HEK293T (cell line): ENCODE measurements around the gene GSTO1.

Experiments used
- CTCF ChIA-PET: fragments of 350-600 bp; formaldehyde crosslinking; extraction: SDS; loops from one replicate; lab custom pipeline; 2021; ENCODE audit warnings: antibody characterized with exemption, inconsistent platforms; lab: Yijun Ruan, JAX
- POLR2A ChIA-PET: fragments of 350-600 bp; formaldehyde crosslinking; extraction: SDS; loops from one replicate; lab custom pipeline; 2020; ENCODE audit warnings: antibody characterized with exemption, inconsistent platforms; lab: Yijun Ruan, JAX
- DNase-seq: peaks from one replicate; pipeline ENCODE4 v3.0.0; 2012; ENCODE audit warnings: mixed read lengths; ENCODE audit errors: extremely low spot score
- ARNT ChIP-seq: fragments of 450-650 bp; IDR thresholded peaks from 2 replicates; pipeline ENCODE4 v1.6.1; 2017; ENCODE audit warnings: mild to moderate bottlenecking
- BHLHE40 ChIP-seq: fragments of 450-650 bp; IDR thresholded peaks from 2 replicates; pipeline ENCODE4 v1.6.1; 2016; ENCODE audit warnings: mild to moderate bottlenecking, moderate library complexity, borderline replicate concordance
- CTBP1 ChIP-seq: fragments of 450-650 bp; IDR thresholded peaks from 2 replicates; pipeline ENCODE4 v1.6.1; 2016; ENCODE audit warnings: borderline replicate concordance
- ELF4 ChIP-seq: fragments of 450-650 bp; IDR thresholded peaks from 2 replicates; pipeline ENCODE4 v1.6.1; 2017; ENCODE audit warnings: antibody characterized with exemption
- FOXA1 ChIP-seq: fragments of 450-650 bp; IDR thresholded peaks from 2 replicates; pipeline ENCODE4 v1.6.1; 2016; ENCODE audit warnings: mild to moderate bottlenecking
- FOXK2 ChIP-seq: fragments of 450-650 bp; IDR thresholded peaks from 2 replicates; pipeline ENCODE4 v1.6.1; 2016; ENCODE audit warnings: mild to moderate bottlenecking
- FOXM1 ChIP-seq: fragments of 450-650 bp; IDR thresholded peaks from 2 replicates; pipeline ENCODE4 v1.6.1; 2017; ENCODE audit warnings: mild to moderate bottlenecking, borderline replicate concordance
- HDGF ChIP-seq: fragments of 450-650 bp; IDR thresholded peaks from 2 replicates; pipeline ENCODE4 v1.6.1; 2017; ENCODE audit warnings: antibody characterized with exemption, borderline replicate concordance
- L3MBTL2 ChIP-seq: fragments of 450-650 bp; conservative IDR thresholded peaks from 2 replicates; pipeline ENCODE4 v1.6.1; 2016; ENCODE audit warnings: mild to moderate bottlenecking
- LEF1 ChIP-seq: fragments of 450-650 bp; IDR thresholded peaks from 2 replicates; pipeline ENCODE4 v1.6.1; 2017; ENCODE audit warnings: mild to moderate bottlenecking, borderline replicate concordance
- NFRKB ChIP-seq: fragments of 450-650 bp; IDR thresholded peaks from 2 replicates; pipeline ENCODE4 v1.6.1; 2016; ENCODE audit warnings: mild to moderate bottlenecking, moderate library complexity
- PKNOX1 ChIP-seq: fragments of 450-650 bp; IDR thresholded peaks from 2 replicates; pipeline ENCODE4 v1.6.1; 2016
- SP1 ChIP-seq: fragments of 450-650 bp; IDR thresholded peaks from 2 replicates; pipeline ENCODE4 v1.6.1; 2017
- SUZ12 ChIP-seq: fragments of 450-650 bp; IDR thresholded peaks from 2 replicates; pipeline ENCODE4 v1.6.1; 2016; ENCODE audit warnings: mild to moderate bottlenecking
- TARDBP ChIP-seq: fragments of 450-650 bp; IDR thresholded peaks from 2 replicates; pipeline ENCODE4 v1.6.1; 2016
- ZNF384 ChIP-seq: fragments of 450-650 bp; IDR thresholded peaks from 2 replicates; pipeline ENCODE4 v1.6.1; 2016

Gene GSTO1

GRCh38 chr10:104220522-104220921 lies 34.2 kb upstream of the GSTO1 start:
- ChIA-PET POLR2A (no interaction called here), CTCF (no interaction called here)
- TF ChIP-seq LEF1 = no peak
- no peak for TF ChIP-seq FOXA1
- no peak for TF ChIP-seq BHLHE40
- no peak for TF ChIP-seq L3MBTL2
- TF ChIP-seq NFRKB = no peak
- TF ChIP-seq FOXM1 = no peak
- TF ChIP-seq ARNT = no peak
- TF ChIP-seq SUZ12 = no peak
- TF ChIP-seq ELF4 = no peak
- TF ChIP-seq FOXK2 = no peak
- no peak for TF ChIP-seq PKNOX1
- TF ChIP-seq HDGF = no peak
- no peak for TF ChIP-seq TARDBP
- no peak for TF ChIP-seq SP1
- no peak for TF ChIP-seq ZNF384
- no peak for TF ChIP-seq CTBP1
- DNase-seq = no peak

GRCh38 chr10:104223304-104223703 lies 31.4 kb upstream of the GSTO1 start:
- CTCF ChIA-PET = no interaction called here

GRCh38 chr10:104230490-104230889 lies 24.2 kb upstream of the GSTO1 start:
- ChIA-PET CTCF (interaction anchor here (0.7 kb wide), 1 partner anchor 175 kb away, joined by 3 read pairs; no protein-coding TSS in a partner anchor), POLR2A (interaction anchor here (1.5 kb wide), 1 partner anchor 24 kb away, joined by 5 read pairs; the partner anchor contains the start of gene GSTO1)
- TF ChIP-seq CTBP1 = no peak
- TF ChIP-seq L3MBTL2 = no peak
- no peak for TF ChIP-seq FOXK2
- TF ChIP-seq ELF4 = no peak
- TF ChIP-seq BHLHE40 = no peak
- TF ChIP-seq TARDBP = no peak
- TF ChIP-seq PKNOX1 = no peak
- no peak for DNase-seq

More at GRCh38 chr10:104223304-104223703, 31.4 kb upstream of the GSTO1 start:
- no peak for TF ChIP-seq LEF1
- no peak for TF ChIP-seq ARNT
- no peak for TF ChIP-seq HDGF
- TF ChIP-seq ELF4 = no peak
- POLR2A ChIA-PET = interaction anchor here (0.7 kb wide), 1 partner anchor 32 kb away, joined by 5 read pairs; the partner anchor contains the start of gene GSTO1
- DNase-seq = no peak

- TF ChIP-seq LEF1 (no peak), L3MBTL2 (peak; percentile 73; the same call in 1 of the 2 replicates), FOXM1 (no peak), SUZ12 (no peak), ARNT (no peak), FOXA1 (no peak), ELF4 (no peak), HDGF (no peak), ZNF384 (no peak)
- ChIA-PET POLR2A (interaction anchor here (1.0 to 1.7 kb wide), 4 partner anchors 9 to 37 kb away, joined by 3 to 6 read pairs (median 6); partner anchors contain the start of genes GSTO1 and GSTO2), CTCF (no interaction called here)
- DNase-seq = peak; percentile 100
These were observed 22.7 kb upstream of the GSTO1 start, which contains the start of gene CFAP43 for GRCh38 chr10:104231784-104232612. Gene CFAP43, minus strand, starts transcription at chr10:104232364. Its CDS starts 118 bp downstream, at chr10:104232246.

- POLR2A ChIA-PET = interaction anchor here (1.0 to 1.7 kb wide), 4 partner anchors 9 to 36 kb away, joined by 3 to 6 read pairs (median 6); partner anchors contain the start of genes GSTO1 and GSTO2
- peak; percentile 91 for TF ChIP-seq L3MBTL2
- TF ChIP-seq TARDBP = no peak
- no peak for DNase-seq
- CTCF ChIA-PET = no interaction called here
These were observed 22.0 kb upstream of the GSTO1 start for GRCh38 chr10:104232613-104233102.

- ChIA-PET POLR2A (no interaction called here), CTCF (no interaction called here)
- TF ChIP-seq ELF4 = no peak
- TF ChIP-seq NFRKB = no peak
- TF ChIP-seq HDGF = no peak
- TF ChIP-seq FOXA1 = no peak
- no peak for TF ChIP-seq SUZ12
- TF ChIP-seq BHLHE40 = no peak
- no peak for TF ChIP-seq TARDBP
- DNase-seq = no peak
These were observed 20.9 kb upstream of the GSTO1 start for GRCh38 chr10:104233817-104234216.

GRCh38 chr10:104234934-104235333 lies 19.8 kb upstream of the GSTO1 start:
- TF ChIP-seq FOXK2 = no peak
- no peak for TF ChIP-seq FOXA1
- no peak for TF ChIP-seq CTBP1
- TF ChIP-seq SP1 = no peak
- TF ChIP-seq BHLHE40 = no peak
- no peak for TF ChIP-seq NFRKB
- no peak for TF ChIP-seq ZNF384
- TF ChIP-seq FOXM1 = no peak
- no peak for TF ChIP-seq TARDBP
- TF ChIP-seq HDGF = no peak
- no peak for TF ChIP-seq SUZ12
- no peak for TF ChIP-seq ARNT
- no peak for TF ChIP-seq LEF1
- TF ChIP-seq L3MBTL2 = no peak
- no peak for TF ChIP-seq ELF4
- no peak for TF ChIP-seq PKNOX1
- ChIA-PET CTCF (no interaction called here), POLR2A (no interaction called here)
- DNase-seq = no peak
